SH-SY5Y (cell line): Measurements from ENCODE around the gene MINAR1.

Experiments
- GATA2 ChIP-seq: IDR thresholded peaks from 2 replicates; pipeline ENCODE4 v1.6.1; 2011; ENCODE audit warnings: mild to moderate bottlenecking, low read depth, low read length
- GATA3 ChIP-seq: IDR thresholded peaks from 2 replicates; pipeline ENCODE4 v1.6.1; 2011; ENCODE audit warnings: low read depth, mild to moderate bottlenecking, low read length, moderate library complexity

Gene MINAR1, protein sequence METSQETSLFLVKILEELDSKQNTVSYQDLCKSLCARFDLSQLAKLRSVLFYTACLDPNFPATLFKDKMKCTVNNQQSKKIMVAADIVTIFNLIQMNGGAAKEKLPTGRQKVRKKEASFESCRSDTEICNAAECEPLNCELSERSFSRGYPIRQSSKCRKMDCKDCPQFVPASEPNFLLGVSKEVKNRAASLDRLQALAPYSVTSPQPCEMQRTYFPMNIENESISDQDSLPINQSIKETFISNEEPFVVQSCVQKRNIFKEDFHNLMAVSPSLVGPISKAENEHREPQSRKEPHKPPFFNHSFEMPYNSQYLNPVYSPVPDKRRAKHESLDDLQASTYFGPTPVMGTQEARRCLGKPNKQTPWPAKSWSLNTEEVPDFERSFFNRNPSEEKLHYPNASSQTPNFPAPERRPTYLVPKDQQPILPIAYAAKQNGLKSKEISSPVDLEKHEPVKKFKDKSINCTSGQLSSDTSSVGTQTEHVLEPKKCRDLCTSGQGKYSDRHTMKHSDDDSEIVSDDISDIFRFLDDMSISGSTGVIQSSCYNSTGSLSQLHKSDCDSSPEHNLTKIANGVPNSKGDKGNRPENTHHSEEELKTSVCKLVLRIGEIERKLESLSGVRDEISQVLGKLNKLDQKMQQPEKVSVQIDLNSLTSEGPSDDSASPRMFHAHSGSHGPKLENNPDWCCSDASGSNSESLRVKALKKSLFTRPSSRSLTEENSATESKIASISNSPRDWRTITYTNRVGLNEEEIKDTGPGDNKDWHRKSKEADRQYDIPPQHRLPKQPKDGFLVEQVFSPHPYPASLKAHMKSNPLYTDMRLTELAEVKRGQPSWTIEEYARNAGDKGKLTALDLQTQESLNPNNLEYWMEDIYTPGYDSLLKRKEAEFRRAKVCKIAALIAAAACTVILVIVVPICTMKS

GRCh38 chr15:79431636-79432344 lies at the start of gene MINAR1:
TSS of gene MINAR1 (plus strand) at chr15:79432336. CDS start at chr15:79456148, 23,812 bp downstream.
- TF ChIP-seq GATA3 (no peak), GATA2 (no peak)

- TF ChIP-seq GATA3 (no peak), GATA2 (no peak)
Observed at GRCh38 chr15:79394231-79394630, 37.9 kb upstream of the MINAR1 start.

DNA sequence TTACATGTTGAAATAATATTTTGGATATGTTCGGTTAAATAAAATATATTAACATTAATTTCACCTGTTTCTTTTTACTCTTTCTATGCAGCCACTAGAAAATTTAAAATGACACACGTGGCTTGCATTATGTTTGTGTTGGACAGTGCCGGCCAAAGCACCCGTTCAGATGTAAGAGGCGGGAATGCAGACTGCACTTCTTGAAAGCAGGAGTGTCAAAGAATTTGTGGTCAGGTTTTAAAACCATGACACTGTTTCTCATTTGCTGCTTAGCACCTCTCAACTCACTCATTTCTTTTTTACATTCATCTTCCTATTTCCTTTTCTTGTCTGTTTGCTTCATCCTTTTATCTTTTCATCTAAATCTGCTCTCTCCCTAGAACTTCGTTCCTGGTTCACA lies 35.3 kb upstream of the MINAR1 start:
- TF ChIP-seq GATA3 (no peak), GATA2 (no peak)

GRCh38 chr15:79397269-79397910 lies 34.7 kb upstream of the MINAR1 start:
- TF ChIP-seq GATA2 (no peak), GATA3 (no peak)

DNA sequence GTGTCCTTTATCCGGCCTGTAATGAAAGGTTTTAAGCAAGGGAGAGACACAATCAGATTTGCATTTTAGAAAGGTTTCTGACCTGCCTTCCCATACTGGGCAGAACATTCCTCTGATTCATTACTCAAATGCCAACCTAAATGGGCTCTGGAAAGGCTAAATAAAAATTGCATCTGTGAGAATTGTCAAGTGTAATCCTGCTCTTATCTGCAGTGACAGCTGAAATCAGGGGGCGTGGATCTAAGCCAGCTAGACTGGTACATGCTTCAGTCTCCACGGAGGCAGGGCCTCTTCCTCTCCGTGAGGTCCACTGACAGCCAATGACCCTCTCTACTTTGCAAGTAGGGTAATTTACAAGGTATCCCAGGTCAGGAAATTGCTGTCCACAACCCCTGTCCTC lies 32.5 kb upstream of the MINAR1 start:
- TF ChIP-seq GATA3 (no peak), GATA2 (no peak)

DNA sequence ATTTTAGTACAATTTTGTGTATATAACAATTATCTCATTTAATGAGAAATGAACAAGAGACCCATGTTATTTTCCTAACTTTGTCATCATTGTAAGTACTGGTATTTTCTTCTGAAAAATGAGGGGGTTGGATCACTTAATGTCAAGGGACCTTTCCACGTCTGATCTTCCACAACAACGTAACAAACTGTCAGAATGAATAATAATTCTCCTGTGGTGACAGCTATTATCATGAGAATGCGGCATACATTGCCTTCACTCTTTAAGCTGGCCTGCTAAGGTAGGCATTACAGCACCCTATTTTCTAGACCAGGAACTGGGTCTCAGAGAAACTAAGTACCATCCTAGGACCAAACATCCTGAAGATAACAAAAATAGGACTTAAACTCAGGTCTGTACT lies 31.5 kb upstream of the MINAR1 start:
- TF ChIP-seq GATA3, result no peak
- no peak for TF ChIP-seq GATA2

DNA sequence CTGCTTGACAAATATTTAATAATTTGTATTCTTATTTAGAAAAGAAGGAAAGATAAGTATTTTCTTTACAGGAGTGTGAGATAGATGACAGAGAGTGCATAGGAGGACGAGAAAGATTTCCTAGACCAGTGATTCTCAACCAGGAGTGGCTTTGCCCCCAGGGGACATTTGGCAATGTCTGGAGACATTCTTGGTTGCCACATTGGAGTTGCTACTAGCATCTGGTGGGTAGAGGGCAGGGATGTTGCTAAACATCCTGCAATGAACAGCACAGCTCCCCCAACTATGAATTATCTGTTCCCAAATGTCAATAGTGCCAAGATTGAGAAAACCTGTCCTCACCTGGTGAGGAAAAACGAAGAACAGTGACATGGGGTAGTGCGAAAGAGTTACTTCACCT lies 30.8 kb upstream of the MINAR1 start:
- TF ChIP-seq GATA2 (no peak), GATA3 (no peak)

GRCh38 chr15:79402136-79402535 lies 30.0 kb upstream of the MINAR1 start:
- TF ChIP-seq GATA2 (no peak), GATA3 (no peak)

GRCh38 chr15:79403501-79403900 lies 28.6 kb upstream of the MINAR1 start:
- TF ChIP-seq GATA2 (no peak), GATA3 (no peak)

DNA sequence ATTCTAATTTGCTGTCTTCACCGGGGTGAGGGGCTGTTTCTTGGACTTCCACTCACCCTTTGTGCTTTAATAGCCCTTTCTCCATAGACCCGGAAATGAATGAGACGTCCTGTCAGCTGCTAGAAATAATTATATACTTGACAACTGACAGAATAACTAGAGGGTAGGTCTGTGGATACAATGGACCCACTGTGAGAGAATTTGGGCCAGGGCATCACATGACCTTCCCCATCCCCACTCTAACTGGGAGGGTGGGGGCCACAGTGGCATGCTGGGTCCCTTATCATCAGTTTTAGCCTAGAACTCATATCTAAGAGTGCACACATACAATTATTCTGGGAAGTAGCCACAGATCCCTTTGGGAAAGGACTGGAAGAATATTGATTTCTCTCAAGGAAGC lies 25.9 kb upstream of the MINAR1 start:
- TF ChIP-seq GATA2, result no peak
- no peak for TF ChIP-seq GATA3

- TF ChIP-seq GATA2 (no peak), GATA3 (no peak)
Observed at GRCh38 chr15:79408041-79408440, 24.1 kb upstream of the MINAR1 start.

- no peak for TF ChIP-seq GATA3
- TF ChIP-seq GATA2, result no peak
Observed at GRCh38 chr15:79410237-79410636, 21.9 kb upstream of the MINAR1 start.

- no peak for TF ChIP-seq GATA2
- no peak for TF ChIP-seq GATA3
Observed at GRCh38 chr15:79412010-79412409, 20.1 kb upstream of the MINAR1 start.
